NCI-H510A treated with DMSO at 0.1 percent for 48 hours (cell line): Measurements from ENCODE around the gene PLA2G6.
A peak's percentile ranks its signal among the peaks of the same experiment; 100 is the strongest.

Experiments
- DNase-seq: peaks from one replicate; lab custom pipeline; 2025; lab: John Stamatoyannopoulos, UW

The PLA2G6 gene

GRCh38 chr22:38181453-38182200, at the start of gene PLA2G6:
Gene PLA2G6 (minus strand): TSS chr22:38181830. CDS start chr22:38169426, 12,404 bp downstream.
- peak; percentile 94 for DNase-seq

- no peak for DNase-seq
Observed at GRCh38 chr22:38230916-38231315, 49.3 kb upstream of the PLA2G6 start.

DNA sequence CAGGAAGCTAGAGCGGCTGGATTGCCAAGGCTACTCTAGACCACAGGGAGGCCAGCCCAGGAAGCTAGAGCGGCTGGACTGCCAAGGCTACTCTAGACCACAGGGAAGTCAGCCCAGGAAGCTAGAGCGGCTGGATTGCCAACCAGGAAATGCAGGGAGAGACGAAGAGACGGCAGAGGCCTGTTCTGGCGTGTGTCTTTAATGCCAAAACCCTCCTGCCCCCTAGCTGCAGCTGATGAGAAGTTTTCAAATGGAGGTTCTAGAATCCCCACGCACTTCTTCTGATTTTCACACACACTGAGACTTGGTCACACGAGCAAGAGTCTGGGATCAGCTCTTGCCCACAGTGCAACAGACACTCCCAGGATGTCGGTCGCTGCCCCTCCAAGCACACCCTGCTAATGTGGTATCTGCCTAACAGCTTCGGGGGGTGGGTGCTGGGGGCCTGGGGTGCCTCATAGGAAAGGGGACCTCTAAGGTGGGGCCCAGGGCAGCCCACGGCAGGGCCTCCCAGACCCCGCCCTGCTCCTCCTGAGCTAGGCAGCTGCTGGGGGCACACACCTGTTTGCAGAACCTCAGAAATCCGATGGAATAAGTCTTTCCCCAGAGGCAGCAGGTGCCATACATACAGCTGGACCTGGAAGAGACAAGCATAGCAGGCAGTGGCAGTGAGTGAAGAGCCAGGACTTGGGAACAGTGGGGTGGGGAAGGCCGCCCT, 48.6 kb upstream of the PLA2G6 start:
- no peak for DNase-seq

DNA sequence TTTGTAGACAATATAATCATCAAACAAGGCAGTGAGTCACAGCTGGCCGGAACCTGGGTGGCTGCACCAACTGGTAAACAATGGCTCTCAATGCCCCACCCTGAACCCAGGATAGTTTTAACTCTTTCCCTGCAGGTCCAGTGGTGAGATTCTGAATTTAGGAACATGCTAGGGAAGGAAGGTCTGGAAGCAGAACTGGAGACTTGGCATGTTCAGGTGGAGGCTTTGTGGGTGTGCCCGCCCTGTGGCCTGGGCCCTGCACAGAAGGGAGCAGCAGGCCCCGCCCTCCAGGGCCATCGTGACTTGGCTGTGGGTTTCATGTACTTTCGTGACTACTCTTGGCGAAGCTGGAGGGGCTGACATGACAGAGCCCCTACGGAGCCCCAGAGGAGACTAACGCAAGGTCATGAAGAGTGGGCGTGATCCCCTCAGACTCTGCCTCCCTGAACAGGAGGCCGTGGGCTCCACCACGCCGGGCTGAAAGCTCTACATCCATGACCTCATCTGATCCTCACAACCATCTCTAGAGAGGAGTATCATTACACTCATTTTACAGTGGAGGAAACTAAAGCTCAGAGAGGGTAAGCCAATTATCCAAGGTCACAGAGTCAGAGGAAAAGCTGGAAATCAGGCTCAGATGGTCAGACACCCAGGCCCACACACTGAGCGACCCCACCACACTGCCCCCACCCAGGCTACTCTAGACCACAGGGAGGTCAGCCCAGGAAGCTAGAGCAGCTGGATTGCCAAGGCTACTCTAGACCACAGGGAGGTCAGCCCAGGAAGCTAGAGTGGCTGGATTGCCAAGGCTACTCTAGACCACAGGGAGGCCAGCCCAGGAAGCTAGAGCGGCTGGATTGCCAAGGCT, 47.5 kb upstream of the PLA2G6 start:
- peak; percentile 9 for DNase-seq

DNA sequence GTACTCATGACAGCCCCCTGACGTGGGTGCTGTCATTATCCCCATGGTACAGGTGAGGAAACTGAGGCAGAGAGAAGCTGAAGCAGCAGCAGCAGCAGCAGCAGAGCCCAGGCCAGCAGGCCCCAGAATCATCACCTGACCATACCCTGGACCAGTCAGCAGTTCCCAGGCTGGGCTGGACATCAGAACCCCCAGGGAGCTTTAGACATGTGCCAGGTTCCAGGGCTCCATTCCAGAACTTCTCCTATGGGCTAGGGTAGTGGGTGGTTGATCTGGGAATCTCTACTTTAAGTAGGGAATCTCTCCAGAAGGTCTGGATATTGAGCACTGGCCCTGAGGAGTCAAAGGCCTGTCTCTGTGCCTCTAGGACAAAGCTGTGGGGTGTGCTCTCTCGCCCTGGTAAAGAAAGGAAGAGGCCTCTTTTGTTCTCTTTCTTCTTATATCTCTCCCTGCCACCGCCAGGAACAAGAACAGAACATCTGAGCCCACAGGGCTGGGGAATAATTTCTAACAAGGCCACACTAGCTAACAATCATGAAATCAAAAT, 46.8 kb upstream of the PLA2G6 start:
- DNase-seq, result no peak

- no peak for DNase-seq
Observed at GRCh38 chr22:38226853-38227649, 45.4 kb upstream of the PLA2G6 start.

GRCh38 chr22:38223289-38223960, 41.8 kb upstream of the PLA2G6 start:
- no peak for DNase-seq

- DNase-seq, result no peak
Observed at GRCh38 chr22:38222797-38223119, 41.1 kb upstream of the PLA2G6 start.

DNA sequence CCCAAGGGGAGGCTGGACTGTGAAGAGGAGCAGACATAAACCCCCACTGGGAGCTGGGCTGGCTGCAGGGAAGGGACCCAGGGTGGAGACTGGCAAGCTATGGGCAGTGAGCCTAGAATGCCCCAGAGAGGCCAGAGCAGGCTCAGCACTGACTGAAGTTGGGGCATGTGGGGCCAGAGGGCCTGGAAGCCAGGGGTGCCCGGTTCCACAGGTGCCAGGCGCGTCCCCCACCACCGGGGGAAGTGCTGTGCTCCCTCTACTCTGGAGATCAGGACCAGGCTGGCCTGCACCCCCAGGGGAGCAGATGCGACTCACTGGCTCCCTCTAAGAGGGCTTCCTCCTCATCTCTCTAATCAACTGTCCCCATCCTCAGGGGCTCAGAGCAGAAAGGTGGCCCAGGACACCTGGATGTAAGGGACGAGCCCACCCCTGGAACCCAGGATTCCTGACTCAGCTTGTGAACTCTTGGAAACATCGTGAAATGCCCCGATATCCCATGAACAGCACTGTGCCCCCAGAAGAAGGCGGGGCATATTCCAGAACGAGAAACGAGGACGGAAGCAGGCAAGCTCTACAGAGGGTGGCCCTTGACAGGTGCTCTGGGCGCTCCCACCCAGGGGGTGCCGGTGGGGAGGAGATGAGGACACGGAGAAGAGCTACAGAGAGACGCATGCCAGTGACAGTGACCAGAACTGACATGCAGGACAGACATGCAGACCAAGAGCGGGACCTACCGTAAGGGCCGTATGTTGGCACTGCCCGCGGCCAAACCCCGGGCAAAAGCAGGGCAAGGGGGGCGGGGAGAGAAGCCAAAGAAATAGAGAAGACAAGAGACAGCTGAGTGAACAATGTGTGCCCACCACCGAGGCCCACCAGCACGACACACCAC, 40.5 kb upstream of the PLA2G6 start:
- no peak for DNase-seq

- no peak for DNase-seq
Observed at GRCh38 chr22:38221407-38221806, 39.8 kb upstream of the PLA2G6 start.

- DNase-seq, result no peak
Observed at GRCh38 chr22:38220653-38221386, 39.2 kb upstream of the PLA2G6 start.

DNA sequence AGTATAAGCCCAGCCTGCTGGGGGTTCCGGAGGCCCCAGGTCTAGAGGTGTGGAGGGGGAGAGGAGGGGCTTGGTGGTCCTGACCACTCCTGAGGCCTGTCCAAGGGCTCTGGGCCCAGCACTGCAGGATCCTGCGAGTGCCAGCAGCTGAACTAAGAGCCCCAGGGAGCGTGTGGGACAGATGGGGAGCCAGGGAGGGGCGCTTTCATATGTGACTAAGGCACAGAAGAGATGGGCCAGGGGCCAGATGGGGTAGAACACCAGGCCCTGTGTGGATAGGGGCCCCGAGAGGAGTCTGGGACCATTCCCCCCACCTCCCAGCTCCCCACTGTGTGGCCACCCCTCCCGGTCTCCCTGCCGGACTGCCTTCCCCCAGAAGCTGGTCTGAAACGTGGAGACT, 38.5 kb upstream of the PLA2G6 start:
- DNase-seq, result no peak

GRCh38 chr22:38219632-38220031, 38.0 kb upstream of the PLA2G6 start:
- no peak for DNase-seq

- no peak for DNase-seq
Observed at GRCh38 chr22:38218661-38219622, 37.3 kb upstream of the PLA2G6 start.

DNA sequence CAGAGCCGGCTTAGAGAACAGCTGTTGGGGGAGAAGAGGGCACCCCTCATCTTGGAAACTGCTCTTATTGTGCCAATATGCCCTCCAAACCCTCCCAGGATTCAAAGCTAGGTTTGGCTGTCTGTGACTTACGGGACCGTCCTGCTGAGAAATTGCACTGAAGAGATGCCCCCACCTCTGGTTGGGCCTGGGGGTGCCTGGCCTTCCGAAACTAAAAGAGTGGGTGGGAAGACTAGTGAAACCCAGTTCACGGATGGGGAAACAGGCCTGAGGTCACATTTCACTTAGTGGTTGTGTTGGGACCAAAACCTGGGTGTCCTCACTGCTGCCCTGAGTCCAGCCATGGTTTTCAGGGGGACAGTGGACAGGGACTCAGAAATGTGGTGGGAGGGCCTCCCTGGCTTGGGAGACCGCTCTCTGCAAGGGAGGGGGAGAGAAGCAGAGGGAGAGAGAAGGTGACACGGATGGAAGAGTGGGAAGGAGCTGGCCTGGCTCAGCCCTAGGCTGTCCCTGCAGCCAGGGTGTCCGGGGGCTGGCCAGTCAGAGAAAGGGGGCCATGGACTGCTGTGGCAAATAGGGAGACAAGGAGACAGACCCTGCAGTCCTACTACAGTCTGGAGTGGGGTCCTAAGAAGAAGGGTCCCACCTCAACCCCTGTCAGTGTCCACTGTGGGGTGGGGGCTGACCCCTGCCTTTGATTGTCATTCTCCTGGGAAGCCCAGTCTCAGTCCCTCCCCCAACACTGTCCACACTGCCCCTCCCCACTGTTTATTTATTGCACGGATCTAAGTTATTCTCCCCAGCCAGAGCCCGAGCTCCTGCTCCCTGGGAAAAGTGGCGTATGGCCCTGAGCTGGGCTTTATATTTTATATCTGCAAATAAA, 33.8 kb upstream of the PLA2G6 start:
- no peak for DNase-seq

DNA sequence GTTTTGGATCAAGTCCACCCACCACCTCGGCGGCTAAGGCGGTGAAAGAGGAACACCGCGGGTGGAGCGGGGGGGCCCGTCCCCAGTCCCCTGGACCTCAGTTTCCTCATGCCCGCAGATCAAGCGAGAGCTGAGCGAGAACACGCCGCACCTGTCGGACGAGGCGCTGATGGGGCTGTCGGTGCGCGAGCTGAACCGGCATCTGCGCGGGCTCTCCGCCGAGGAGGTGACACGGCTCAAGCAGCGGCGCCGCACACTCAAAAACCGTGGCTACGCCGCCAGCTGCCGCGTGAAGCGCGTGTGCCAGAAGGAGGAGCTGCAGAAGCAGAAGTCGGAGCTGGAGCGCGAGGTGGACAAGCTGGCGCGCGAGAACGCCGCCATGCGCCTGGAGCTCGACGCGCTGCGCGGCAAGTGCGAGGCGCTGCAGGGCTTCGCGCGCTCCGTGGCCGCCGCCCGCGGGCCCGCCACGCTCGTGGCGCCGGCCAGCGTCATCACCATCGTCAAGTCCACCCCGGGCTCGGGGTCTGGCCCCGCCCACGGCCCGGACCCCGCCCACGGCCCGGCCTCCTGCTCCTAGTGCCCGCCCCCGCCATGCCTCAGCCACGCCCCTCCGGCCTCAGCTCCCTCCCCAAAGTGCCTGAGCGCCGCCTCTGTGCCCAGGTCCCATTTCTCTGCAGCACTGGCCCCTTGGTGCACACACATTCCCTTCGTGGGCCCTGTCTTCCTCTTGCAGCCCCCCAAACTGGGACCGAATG, 32.8 kb upstream of the PLA2G6 start:
- no peak for DNase-seq

DNA sequence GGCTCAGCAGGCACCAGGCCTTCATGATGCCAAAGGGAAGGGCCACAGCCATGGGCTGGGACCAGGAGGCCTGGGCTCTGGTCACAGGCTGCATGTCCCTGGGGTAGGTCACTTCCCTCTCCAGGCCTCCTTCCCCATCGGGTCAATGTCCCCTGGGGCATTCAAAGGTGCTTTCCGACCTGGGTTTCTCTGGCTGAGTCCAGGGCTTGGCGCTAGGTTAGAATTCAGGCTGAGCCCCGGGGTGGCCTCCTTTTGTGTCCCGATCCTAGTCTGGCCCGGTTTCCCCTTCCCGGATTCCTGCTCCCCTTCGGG, 32.3 kb upstream of the PLA2G6 start:
- no peak for DNase-seq
